NCI-H2227 treated with DMSO at 0.1 percent for 48 hours (cell line): ENCODE results near the gene GAL3ST3.
A peak's percentile ranks its signal among the peaks of the same experiment; 100 is the strongest.
"Not testable (repeated sequence)": the region's sequence is repeated elsewhere in the genome, so short reads cannot be mapped to it uniquely, and the experiment has no call there.

Source experiments
- DNase-seq: peaks from one replicate; lab custom pipeline; 2025; lab: John Stamatoyannopoulos, UW

The GAL3ST3 gene

DNA sequence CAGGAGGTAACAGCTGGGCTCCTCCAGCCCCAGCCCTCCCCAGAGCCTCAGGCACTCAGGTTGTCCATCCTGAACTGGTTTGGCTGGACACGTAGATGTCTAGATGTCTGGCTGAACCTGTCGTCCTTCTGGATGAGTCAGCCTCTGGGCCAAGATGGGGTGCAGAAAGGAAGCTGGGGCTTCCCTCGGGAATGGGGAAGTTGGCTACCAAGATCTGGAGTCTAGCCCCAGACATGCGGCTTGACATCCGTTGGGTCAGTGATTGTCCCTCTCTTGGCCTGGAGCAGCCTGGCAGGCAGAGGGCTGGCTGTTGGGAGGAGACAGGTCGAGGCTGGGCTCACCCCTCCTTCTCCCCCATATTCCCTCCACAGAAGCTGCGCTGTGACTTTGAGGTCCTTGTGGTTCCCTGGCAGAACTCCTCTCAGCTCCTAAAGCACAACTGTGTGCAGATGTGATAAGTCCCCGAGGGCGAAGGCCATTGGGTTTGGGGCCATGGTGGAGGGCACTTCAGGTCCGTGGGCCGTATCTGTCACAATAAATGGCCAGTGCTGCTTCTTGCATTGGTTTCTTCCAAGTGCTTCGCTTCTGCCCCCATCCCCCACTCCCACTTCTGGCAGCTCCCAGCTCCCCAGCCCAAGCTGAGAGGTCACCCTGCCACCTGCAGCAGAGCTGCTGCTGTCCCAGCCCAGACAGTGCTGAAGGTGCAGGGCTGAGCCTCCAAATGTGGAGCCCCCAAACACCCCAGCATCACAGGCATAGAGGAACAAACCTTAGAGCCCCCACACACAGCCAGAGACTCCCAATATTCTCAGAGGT lies 35.8 kb downstream of the GAL3ST3 start:
- DNase-seq, result no peak

DNA sequence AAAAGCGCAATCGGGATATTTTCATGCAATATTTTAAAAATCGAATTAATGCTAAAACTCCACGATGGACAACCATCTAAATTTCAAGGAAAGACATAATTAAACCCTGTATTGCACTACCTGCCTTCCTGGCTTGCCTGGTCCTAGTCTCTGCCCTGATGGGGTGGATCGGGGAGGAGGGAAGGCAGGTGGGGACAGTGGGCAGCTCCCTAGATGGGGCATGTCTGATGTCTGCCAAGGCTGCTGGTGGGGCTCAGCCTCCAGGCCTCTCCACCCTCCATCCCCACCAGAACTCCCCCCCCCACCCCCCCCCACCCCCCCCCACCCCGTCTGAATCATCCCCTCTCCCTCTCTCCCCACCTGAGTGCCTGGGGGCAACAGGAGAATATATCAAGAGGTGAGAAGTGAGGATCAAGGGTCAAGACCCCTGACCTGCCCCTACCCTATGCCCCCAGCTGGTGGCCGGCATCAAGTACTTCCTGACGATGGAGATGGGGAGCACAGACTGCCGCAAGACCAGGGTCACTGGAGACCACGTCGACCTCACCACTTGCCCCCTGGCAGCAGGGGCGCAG lies 36.5 kb downstream of the GAL3ST3 start:
- no peak for DNase-seq

DNA sequence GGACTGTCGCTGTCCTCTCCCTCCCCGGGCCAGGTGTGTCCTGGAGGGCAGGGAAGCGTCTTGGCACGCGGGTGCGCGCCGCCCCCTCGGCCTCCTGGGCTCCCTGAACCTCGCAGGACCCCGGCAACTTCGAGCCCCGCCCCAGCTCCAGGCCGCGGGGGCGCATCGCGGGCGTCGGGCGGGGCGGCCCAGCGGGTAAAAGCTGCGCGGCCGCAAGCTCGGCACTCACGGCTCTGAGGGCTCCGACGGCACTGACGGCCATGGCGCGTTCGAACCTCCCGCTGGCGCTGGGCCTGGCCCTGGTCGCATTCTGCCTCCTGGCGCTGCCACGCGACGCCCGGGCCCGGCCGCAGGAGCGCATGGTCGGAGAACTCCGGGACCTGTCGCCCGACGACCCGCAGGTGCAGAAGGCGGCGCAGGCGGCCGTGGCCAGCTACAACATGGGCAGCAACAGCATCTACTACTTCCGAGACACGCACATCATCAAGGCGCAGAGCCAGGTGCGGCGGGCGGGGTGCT lies 37.1 kb downstream of the GAL3ST3 start, which contains the start of gene CST6:
Gene CST6 (plus strand): TSS at position 224 of the 519 bp plus-strand sequence. CDS start 37 bp downstream, at position 261.
- DNase-seq, result no peak

DNA sequence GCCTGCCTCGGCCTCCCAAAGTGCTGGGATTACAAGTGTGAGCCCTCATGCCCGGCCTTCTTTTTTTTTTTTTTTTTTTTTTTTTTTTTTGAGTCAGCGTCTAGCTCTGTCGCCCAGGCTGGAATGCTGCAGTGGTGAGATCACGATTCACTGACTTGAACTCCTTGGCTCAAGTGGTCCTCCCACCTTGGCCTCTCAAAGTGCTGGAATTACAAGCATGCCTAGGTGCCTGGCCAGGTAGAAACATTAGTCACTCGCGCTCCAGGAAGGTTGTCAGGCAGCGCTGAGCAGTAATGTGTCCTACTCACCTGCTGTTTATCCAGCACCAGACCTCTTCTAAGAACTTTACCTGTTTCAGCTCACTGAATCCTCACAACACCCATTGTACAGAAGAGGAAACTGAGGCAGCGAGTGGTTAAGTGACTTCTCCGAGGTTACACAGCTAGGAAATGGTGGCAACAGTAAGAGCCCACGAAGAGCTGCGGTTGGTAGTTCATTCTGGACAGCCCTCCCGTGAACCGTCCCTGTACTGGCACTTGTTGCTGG lies 37.6 kb downstream of the GAL3ST3 start:
- no peak for DNase-seq

DNA sequence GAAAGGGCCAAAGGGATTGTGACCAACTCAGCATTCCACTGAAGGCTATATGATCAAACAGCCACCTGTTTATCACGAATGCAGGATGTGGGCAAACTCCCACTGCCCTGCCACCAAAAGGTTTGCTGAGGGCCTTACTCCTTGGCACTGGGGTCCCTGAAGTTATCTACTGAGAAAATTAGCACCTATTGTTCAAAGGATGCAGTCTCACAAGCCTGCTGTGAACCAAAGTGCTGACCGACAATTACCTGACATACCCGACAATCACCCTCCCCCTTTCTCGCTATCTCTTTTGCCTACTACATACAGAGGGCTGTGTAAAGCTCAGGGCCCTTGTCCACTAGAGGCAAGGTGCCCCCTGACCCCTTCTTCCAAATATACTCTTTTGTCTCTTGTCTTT lies 38.9 kb downstream of the GAL3ST3 start:
- not testable (repeated sequence) for DNase-seq

DNA sequence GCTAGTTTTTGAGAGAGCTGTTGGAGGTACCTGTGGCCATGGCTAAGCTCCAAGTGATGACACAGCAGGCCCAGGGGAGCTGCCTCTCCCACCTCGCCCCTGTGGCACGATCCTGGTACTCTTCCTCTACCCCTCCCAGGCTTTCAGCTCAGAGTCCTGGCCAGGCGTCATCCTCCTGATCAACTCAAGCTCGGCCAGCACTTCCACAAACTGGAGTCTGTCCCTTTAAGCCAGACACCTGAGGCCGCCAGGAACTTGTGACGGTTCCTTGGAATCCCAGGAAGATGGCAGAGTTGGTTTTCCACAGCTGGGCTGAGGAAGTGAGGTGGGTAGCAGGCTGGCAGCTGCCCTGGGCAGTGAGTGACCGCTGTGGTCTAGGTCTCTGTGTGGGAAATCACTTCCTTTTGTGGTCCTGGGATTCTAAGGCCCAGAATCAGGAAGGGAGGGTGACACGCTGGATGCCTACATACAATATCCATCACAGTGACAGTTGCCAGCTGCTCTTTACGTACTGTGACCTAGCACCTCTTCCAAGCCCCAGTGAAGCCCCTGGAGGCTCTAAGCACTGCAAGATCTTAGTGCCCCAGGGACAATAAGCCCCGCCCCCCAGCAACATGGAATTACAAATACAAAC lies 40.4 kb downstream of the GAL3ST3 start:
- no peak for DNase-seq

DNA sequence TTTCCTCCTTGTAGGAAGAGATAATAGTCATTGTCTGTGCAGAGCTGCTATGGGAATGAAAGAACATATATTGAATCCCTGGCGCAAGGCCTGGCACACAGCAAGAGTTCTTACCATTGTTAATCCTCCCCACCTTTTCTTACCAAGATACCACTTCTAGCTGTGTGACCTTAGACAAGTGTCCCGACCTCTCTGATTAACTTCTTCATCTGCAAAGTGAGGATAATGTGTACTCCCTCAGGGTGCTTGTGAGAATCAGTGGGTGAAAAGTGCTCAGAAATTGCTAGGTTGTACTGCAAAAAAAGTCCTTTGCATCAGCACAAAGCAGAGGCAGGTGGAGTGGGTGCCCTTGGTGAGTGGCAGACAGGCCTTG lies 40.9 kb downstream of the GAL3ST3 start:
- no peak for DNase-seq

DNA sequence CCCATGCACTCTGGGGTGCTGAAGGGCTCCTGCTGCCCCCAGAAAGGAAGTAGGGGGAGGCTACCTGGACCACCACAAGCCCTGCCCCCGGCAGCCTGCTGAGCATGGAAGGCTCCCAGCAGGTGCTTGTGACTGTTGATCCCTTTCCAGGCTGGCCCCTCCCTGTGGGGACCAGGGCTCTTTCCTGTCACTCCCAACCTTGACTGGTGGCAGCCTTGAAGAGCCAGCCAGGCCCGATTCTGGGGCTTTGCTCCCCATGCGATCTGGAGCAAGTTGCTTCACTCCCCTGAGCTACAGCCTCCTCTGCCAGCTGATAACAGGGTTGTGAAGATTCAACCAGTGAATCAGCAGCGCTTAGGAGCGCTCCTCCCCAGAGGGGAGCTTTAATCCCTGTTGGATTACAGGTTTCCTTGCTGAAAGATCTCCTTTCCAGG lies 41.7 kb downstream of the GAL3ST3 start:
- no peak for DNase-seq

DNA sequence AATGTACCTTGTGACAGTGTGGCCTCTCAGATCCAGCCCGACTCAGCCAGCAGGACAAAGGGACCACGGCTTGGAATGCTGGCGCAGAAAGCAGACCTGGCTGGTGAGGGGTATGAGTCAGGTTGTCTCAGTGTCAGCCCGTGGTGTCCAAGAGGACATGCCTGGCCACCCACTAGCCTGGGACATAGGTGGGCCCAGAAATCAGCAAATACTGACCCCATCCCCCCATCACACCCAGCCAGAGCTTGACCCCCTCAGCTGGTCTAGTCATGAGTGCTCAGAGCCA lies 42.1 kb downstream of the GAL3ST3 start:
- DNase-seq, result no peak

DNA sequence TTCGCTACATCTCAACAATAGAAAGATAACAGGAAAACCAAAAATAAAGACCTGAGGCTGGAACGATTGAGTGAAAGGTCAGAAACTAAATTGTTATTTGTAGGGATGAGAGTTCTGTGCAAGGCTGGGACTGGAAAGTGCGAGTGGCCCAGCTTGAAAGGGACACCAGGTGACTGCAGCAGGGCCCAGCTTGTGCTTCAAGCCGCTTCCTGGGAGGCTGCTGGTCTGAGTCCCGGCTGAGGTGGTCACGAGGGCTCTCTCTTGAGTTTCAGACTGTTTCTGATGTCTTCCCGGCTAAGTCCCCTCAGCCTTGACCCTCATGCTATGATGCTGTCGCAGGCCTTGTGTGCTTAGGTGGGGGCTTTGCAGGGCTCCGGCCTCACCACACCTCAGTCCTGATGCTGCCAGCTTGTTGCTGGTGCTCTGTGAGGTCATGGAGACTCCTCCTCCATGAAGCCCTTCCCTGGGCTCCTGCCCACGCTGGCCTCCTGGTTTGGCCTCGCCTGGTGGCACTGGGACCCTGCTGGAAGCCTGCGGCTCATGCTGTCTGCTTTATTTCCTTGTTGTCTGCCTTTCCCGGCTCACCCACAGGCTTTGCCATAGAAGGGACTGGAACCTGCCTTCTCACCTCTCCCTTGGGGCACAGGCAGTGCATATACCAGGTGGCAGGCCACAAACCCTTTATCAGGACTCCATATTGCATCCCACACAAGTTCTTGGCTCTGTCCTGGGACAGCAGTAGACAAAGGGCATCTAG lies 42.6 kb downstream of the GAL3ST3 start:
- no peak for DNase-seq

DNA sequence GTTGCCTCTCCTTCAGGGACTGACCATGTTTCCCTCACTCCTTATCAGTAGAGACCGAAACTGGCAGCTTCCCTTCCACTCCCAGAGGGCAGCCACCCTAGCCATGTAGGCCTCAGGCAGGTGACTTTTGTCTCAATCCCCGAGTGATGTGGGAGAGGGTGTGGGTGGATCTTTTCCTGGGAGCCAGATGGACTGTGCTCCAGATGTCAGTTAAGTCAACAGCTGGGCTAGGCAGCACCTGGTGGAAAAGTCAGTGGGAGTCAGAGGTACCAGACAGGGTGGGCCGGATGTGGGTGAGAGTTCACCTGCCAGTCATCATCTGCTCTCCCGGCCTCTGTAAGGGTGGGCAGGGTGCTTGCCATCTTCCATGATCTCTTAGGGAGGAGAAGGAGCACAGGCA lies 44.8 kb downstream of the GAL3ST3 start:
- no peak for DNase-seq

DNA sequence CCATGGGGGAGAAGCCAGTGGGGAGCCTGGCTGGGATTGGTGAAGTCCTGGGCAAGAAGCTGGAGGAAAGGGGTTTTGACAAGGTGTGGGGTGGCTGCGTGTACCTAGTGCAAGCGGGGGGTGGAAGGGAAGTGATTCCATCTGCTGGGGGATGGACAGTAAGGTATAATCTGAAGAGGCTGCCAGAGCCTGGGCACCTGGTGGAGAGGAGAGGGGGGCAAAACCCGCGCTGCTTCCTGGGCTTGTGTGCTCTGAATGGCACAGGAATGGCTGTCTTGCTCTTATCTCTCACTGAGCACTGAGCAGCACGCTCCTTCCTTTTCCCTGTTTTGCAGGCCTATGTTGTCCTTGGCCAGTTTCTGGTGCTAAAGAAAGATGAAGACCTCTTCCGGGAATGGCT lies 45.7 kb downstream of the GAL3ST3 start:
- DNase-seq, result no peak

DNA sequence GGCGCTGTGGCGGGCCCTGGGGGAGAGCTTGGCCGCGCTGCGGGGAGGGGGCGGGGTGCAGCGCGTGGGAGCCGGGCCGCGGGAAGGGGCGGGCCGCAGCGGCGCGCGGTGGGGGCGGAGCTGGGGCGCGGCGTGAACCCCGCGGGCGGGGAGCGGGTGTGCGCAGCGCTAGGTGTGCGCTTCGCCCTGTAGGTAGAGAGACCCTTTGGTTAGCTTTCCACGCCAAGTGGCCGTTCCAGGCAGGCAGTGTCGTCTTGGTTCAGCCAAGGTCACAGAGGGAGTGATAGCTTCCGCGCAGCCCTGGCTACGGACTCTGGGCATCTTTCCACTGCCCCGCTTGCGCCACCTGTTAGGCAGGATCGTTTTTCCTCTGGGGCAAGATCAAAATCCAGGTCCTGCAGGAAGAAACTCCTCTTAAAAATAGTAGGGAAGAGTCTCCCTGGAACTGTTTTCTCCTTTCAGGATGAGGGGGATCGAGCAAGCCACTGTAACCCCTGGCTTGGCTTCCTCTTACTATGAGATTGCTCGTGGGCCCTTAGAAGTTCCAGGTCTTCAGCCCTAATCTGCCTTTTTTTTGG lies 46.2 kb downstream of the GAL3ST3 start:
- peak; percentile 69 for DNase-seq

DNA sequence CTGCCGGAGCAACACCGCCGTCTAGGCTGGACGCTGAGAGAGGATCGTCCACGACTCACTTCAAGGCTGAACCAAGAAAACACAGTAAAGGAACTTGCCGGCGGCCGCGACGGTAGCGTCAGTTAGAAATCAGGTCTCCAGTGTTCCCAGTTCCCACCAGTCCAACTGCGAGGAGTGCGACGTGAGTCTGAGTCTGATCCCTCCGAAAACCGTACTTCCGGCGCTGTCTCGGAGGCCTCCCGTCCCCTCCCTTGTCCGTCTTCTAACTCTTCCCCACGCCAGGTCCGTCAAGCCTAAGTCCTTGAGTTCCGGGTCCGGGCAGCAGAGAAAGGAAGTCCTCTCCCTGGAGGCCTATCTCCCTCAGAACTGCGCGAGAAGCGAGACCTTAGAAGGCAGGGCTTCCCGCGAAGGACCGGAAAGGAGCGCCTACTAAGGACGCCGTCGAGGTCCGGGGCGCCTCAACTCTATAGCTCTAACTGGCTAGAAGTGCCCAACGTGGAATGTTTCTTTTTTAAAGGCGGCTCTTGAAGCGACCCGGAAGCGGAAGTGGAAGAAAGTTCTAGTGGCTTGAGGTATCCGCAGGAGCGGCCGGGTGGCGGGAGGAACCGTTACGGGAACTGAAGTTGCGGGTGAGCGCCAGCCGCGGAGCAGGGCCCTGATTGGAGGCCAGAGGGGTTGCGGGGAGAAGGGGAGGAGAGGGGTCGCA lies 46.9 kb downstream of the GAL3ST3 start, which contains the start of the genes BANF1 and EIF1AD:
Gene BANF1 (plus strand): TSS at position 562 of the 706 bp plus-strand sequence. CDS start 748 bp downstream, outside the sequence.
Gene EIF1AD (minus strand): TSS at position 216 of the 706 bp plus-strand sequence. CDS start 1,768 bp downstream, outside the sequence.
- peak; percentile 99 for DNase-seq

DNA sequence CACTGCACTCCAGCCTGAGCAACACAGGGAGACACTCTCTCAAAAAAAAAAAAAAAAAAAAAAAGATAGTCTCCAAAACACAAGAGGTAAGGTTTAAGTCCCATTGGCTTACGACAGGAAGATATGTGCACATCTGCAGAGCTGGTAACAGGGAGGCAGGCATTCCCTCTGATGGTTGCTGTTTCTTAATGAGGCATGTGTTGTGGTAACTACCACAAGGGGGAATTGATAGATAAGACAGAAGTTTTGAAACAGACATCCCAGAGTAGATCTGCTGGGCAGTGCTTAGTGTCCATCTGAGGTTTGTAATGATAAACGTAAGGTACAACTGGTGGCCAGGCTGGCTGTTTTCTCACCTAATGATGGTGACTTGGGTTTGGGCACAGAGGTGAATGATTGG lies 51.7 kb downstream of the GAL3ST3 start:
- DNase-seq, result no peak

DNA sequence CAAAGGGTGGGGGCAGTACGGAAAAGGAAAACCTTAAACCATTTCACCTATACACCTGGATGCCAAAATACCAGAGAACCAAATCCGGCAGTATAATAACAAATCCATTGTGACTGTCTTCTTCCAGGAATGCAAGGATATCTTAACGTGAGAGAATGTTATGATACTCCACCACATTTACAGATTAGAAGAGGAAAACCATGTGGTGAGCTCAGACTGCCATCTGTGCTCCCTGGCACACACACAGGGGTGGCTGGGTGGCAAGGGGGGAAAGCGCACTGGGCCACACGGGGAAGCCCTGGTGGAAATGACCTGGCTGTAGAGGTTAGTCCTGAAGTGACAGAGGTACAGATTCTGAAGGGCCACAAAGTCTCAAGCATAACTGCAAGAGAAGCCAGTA lies 56.9 kb downstream of the GAL3ST3 start:
- DNase-seq, result no peak
